GM10266 (cell line): ENCODE measurements around the gene UBE2V1.
"Not testable (repeated sequence)": the region's sequence is repeated elsewhere in the genome, so short reads cannot be mapped to it uniquely, and the experiment has no call there.

Experiments used
- DNase-seq: peaks from one replicate; pipeline ENCODE4 v3.0.0; 2012; ENCODE audit errors: extremely low spot score
- CTCF ChIP-seq: IDR thresholded peaks from 2 replicates; pipeline ENCODE4 v1.5.1; 2012; ENCODE audit warnings: mild to moderate bottlenecking, low read depth; ENCODE audit not compliant: control insufficient read depth, insufficient read depth; ENCODE audit errors: missing control alignments

UBE2V1 gene

GRCh38 chr20:50112512-50113419, at the start of gene UBE2V1:
TSS of gene UBE2V1 (minus strand) at chr20:50113150. CDS start at chr20:50113128, 22 bp downstream.
- peak; percentile 93 for DNase-seq
- TF ChIP-seq CTCF = peak; percentile 42

GRCh38 chr20:50161494-50161893, 48.5 kb upstream of the UBE2V1 start:
- not testable (repeated sequence) for DNase-seq

- DNase-seq = peak; percentile 99
- TF ChIP-seq CTCF = peak; percentile 10
These were observed 40.8 kb upstream of the UBE2V1 start, which contains the start of gene PEDS1 for GRCh38 chr20:50153500-50154377. TSS of gene PEDS1 (minus strand) at chr20:50153723. CDS start at chr20:50153637, 86 bp downstream.

GRCh38 chr20:50153153-50153499, 40.2 kb upstream of the UBE2V1 start:
- peak; percentile 42 for DNase-seq
- no peak for TF ChIP-seq CTCF

GRCh38 chr20:50152394-50153152, 39.6 kb upstream of the UBE2V1 start:
- TF ChIP-seq CTCF = peak; percentile 21
- no peak for DNase-seq

GRCh38 chr20:50151034-50151743, 38.2 kb upstream of the UBE2V1 start:
- DNase-seq = no peak
- no peak for TF ChIP-seq CTCF
